GM12878 (cell line): ENCODE results near the gene AADAC. TPM values are rescaled to one million over a fixed set of nuclear protein-coding genes. Genes with fewer than 3 reads are reported as not detected.

Experiments
- ATAC-seq: fragments of 200-7000 bp; cut with Tn5 transposase; 3 replicates; pipeline ENCODE4 v1.9.1; 2020; ENCODE audit warnings: mild to moderate bottlenecking, moderate library complexity
- BruUV-seq: library from RNA; stranded (reverse); fragments of 400-500 nt; replicated peaks from 2 replicates; lab custom pipeline; 2021; lab: Mats Ljungman, UMichigan
- CTCF ChIA-PET: fragments of 300-600 bp; sonication (Branson Sonifier 250); formaldehyde crosslinking; extraction: SDS; loops from one replicate; lab custom pipeline; 2021; ENCODE audit warnings: inconsistent platforms; lab: Yijun Ruan, JAX
- POLR2A ChIA-PET: fragments of 350-600 bp; formaldehyde crosslinking; extraction: SDS; loops from one replicate; lab custom pipeline; 2021; ENCODE audit warnings: inconsistent platforms; lab: Charles Lee
- RAD21 ChIA-PET: fragments of 300-600 bp; sonication (Branson Sonifier 250); formaldehyde crosslinking; loops from one replicate; lab custom pipeline; 2023; ENCODE audit warnings: antibody characterized with exemption; ENCODE audit not compliant: unreplicated experiment; lab: Charles Lee
- SMC1A ChIA-PET: fragments of 300-600 bp; sonication (Branson Sonifier 250); formaldehyde crosslinking; loops from one replicate; lab custom pipeline; 2023; ENCODE audit not compliant: unreplicated experiment, uncharacterized antibody; lab: Charles Lee
- DNase-seq: peaks from one replicate; pipeline ENCODE4 v3.0.0-alpha.2; 2011; ENCODE audit warnings: low read depth, low spot score
- FAIRE-seq: peaks from 3 replicates; lab custom pipeline; 2011; peaks lifted over from hg19 to GRCh38; lab: Jason Lieb, UNC
- H2AFZ ChIP-seq: 2 replicates; pipeline ENCODE4 v1.6.0; 2011; ENCODE audit warnings: low read depth, low read length, control low read depth; ENCODE audit not compliant: control insufficient read depth
- H3K27ac ChIP-seq: 2 replicates; pipeline ENCODE4 v1.5.1; 2011; ENCODE audit warnings: control low read depth; ENCODE audit not compliant: control insufficient read depth, insufficient read depth
- H3K27me3 ChIP-seq, 2 experiments: replicated peaks in 1 of 2; 2 replicates each; pipeline versions ENCODE4 v1.6.0 to v1.6.1; 2011; ENCODE audit warnings: low read length in 1 of 2; ENCODE audit not compliant: control insufficient read depth in 2 of 2, insufficient read depth in 2 of 2
- H3K36me3 ChIP-seq, 2 experiments: 2 replicates each; pipeline ENCODE4 v1.5.1; 2011; ENCODE audit warnings: low read length in 1 of 2; ENCODE audit not compliant: control insufficient read depth in 2 of 2, insufficient read depth in 2 of 2
- H3K4me1 ChIP-seq: 2 replicates; pipeline ENCODE4 v1.6.1; 2011; ENCODE audit warnings: mild to moderate bottlenecking, low read length, moderate library complexity, mixed read lengths; ENCODE audit not compliant: control insufficient read depth, insufficient read depth
- H3K4me2 ChIP-seq: 2 replicates; pipeline ENCODE4 v1.6.0; 2011; ENCODE audit warnings: control low read depth; ENCODE audit not compliant: control insufficient read depth, insufficient read depth
- H3K4me3 ChIP-seq: fragments of 200-600 bp; sonication (generic); 2 replicates; pipeline ENCODE4 v1.5.1; 2016
- H3K79me2 ChIP-seq: 2 replicates; pipeline ENCODE4 v1.6.0; 2011; ENCODE audit warnings: low read length; ENCODE audit not compliant: control insufficient read depth, insufficient read depth
- H3K9ac ChIP-seq: 2 replicates; pipeline ENCODE4 v1.8.0; 2011; ENCODE audit warnings: low read length, control low read depth, mixed read lengths; ENCODE audit not compliant: control insufficient read depth, insufficient read depth
- H3K9me3 ChIP-seq: replicated peaks from 3 replicates; pipeline ENCODE4 v1.5.1; 2011; ENCODE audit warnings: mild to moderate bottlenecking, low read length; ENCODE audit not compliant: control insufficient read depth, insufficient read depth
- H4K20me1 ChIP-seq: 2 replicates; pipeline ENCODE4 v1.6.0; 2011; ENCODE audit not compliant: control insufficient read depth, insufficient read depth
- ASH2L ChIP-seq: fragments of 300-600, 200-600 bp; sonication (generic); IDR thresholded peaks from 2 replicates; pipeline ENCODE4 v1.6.1; 2017; ENCODE audit warnings: low read depth, mild to moderate bottlenecking, borderline replicate concordance
- CBX3 ChIP-seq: fragments of 200-600 bp; sonication (generic); IDR thresholded peaks from 2 replicates; pipeline ENCODE4 v1.6.1; 2016; ENCODE audit warnings: low read depth, borderline replicate concordance
- CHD2 ChIP-seq: IDR thresholded peaks from 2 replicates; pipeline ENCODE4 v1.6.1; 2011; ENCODE audit warnings: low read depth, low read length, improper control_type of control experiment, borderline replicate concordance
- CREB1 ChIP-seq: IDR thresholded peaks from 2 replicates; pipeline ENCODE4 v1.6.1; 2012; ENCODE audit warnings: low read depth, mild to moderate bottlenecking, inconsistent platforms
- FOXK2 ChIP-seq: fragments of 450-650 bp; IDR thresholded peaks from 2 replicates; pipeline ENCODE4 v1.6.1; 2017; ENCODE audit warnings: mild to moderate bottlenecking, moderate library complexity
- FOXM1 ChIP-seq: IDR thresholded peaks from 2 replicates; pipeline ENCODE4 v1.6.1; 2012; ENCODE audit warnings: low read depth, mild to moderate bottlenecking, inconsistent platforms, low read length, moderate library complexity
- IRF4 ChIP-seq: IDR thresholded peaks from 2 replicates; pipeline ENCODE4 v1.6.1; 2011; ENCODE audit warnings: low read depth, low read length
- MEF2A ChIP-seq: IDR thresholded peaks from 2 replicates; pipeline ENCODE4 v1.6.1; 2011; ENCODE audit warnings: low read depth, mild to moderate bottlenecking, low read length, moderate library complexity; ENCODE audit not compliant: insufficient read depth
- NFIC ChIP-seq: IDR thresholded peaks from 2 replicates; pipeline ENCODE4 v1.6.1; 2012; ENCODE audit warnings: low read depth, mild to moderate bottlenecking, inconsistent platforms, low read length, moderate library complexity
- NFXL1 ChIP-seq: fragments of 450-650 bp; IDR thresholded peaks from 2 replicates; pipeline ENCODE4 v1.6.1; 2017; ENCODE audit warnings: antibody characterized with exemption, mild to moderate bottlenecking, borderline replicate concordance
- POLR2AphosphoS5 ChIP-seq: IDR thresholded peaks from 2 replicates; pipeline ENCODE4 v1.6.1; 2011; ENCODE audit warnings: mild to moderate bottlenecking, low read length, inconsistent platforms
- RAD51 ChIP-seq: fragments of 450-650 bp; IDR thresholded peaks from 2 replicates; pipeline ENCODE4 v1.6.1; 2016; ENCODE audit warnings: moderate library complexity, mild to moderate bottlenecking, inconsistent platforms
- SIN3A ChIP-seq: IDR thresholded peaks from 2 replicates; pipeline ENCODE4 v1.6.1; 2012; ENCODE audit warnings: low read depth, low read length, improper control_type of control experiment
- SP1 ChIP-seq: IDR thresholded peaks from one replicate; pipeline ENCODE4 v1.6.1; 2011; ENCODE audit warnings: low read depth, low read length
- TCF3 ChIP-seq: IDR thresholded peaks from 2 replicates; pipeline ENCODE4 v1.6.1; 2012; ENCODE audit warnings: low read depth, mild to moderate bottlenecking, low read length, borderline replicate concordance; ENCODE audit not compliant: insufficient read depth
- ZNF207 ChIP-seq: fragments of 450-650 bp; IDR thresholded peaks from 2 replicates; pipeline ENCODE4 v1.6.1; 2014; ENCODE audit warnings: antibody characterized with exemption, mild to moderate bottlenecking, borderline replicate concordance
- WGBS: methylation state at CpG from one replicate; pipeline ENCODE4 v1.1.6; 2016; ENCODE audit warnings: low lambda C conversion rate; ENCODE audit not compliant: insufficient replicate concordance, insufficient coverage; ENCODE audit errors: missing lambda C conversion rate; 5-methylcytosine and 5-hydroxymethylcytosine counted together
- in situ Hi-C: fragments of 300-500 bp; cut with MboI; formaldehyde crosslinking; loops from 9 replicates; pipeline ENCODE4 v1.14.3; 2018; ENCODE audit warnings: mixed read lengths
- intact Hi-C: fragments of 100-400 bp; cut with micrococcal nuclease; formaldehyde crosslinking; loops from one replicate; pipeline ENCODE4 v1.14.2; 2022; ENCODE audit not compliant: unreplicated experiment
- polyA plus RNA-seq, 11 experiments: library from polyadenylated mRNA; depleted of rRNA in 4 of 11; unstranded in 6 of 11; stranded (reverse) in 5 of 11; fragments of >200 nt; fragmentation: Nextera tagmentation in 4 of 11; fragmentation: Illumina TruSeq in 1 of 11; extraction: Ambion mirVana in 4 of 11; extraction: Trizol in 1 of 11; gene quantifications; 1 replicate in 1 of 11; 2 replicates in 10 of 11; pipeline versions ENCODE4 v1.2.1 to v1.2.3, GENCODE V29; 2011 to 2016; ENCODE audit warnings: inconsistent platforms in 2 of 11, missing spikeins in 2 of 11, low read depth in 1 of 11
- total RNA-seq, 4 experiments: library from RNA; depleted of rRNA in 3 of 4; stranded (reverse); fragments of >200 nt in 3 of 4; fragmentation: Illumina TruSeq in 1 of 4; extraction: Trizol in 1 of 4; gene quantifications; 2 replicates each; pipeline versions ENCODE4 v1.2.1 to v1.2.3, GENCODE V29; 2013 to 2021
- TF ChIP-seq, protein P1 (sequence below): fragments of 450-650 bp; conservative IDR thresholded peaks from 2 replicates; pipeline ENCODE4 v1.6.1; 2017; ENCODE audit warnings: mild to moderate bottlenecking, moderate library complexity
- TF ChIP-seq, protein P2 (sequence below): fragments of 450-650 bp; IDR thresholded peaks from 2 replicates; pipeline ENCODE4 v1.6.1; 2017; ENCODE audit warnings: mild to moderate bottlenecking, moderate library complexity

Gene AADAC
- total and polyA plus RNA-seq, 10 of the 15 experiments (the other 5 are each of a cell fraction or from before 2014, with no cell fraction given) = 0.13 TPM; not detected in 9

DNA sequence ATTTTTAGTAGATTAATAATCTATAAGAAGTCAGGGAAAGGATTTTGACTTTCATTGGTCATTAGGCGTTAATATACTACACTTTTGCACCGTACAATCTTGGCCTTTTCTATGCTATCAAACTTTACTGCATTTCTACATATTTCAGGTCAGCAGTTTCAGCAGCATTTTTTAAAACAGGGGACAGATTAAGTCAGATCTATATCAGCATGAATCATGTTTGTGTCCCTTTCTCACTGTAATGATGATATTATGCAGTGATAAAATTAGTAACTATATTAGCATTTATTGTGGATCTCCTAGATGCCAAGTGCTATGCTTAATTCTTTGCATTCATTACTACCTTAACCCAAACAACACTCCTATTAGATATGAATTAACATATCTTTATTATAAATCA, 20.3 kb upstream of the AADAC start:
- WGBS = 13% methylated on average over 2 of the region's 2 CpGs
- Histone ChIP-seq H3K9me3 (no peaks in the 10 kb centered on the region), H3K9ac (no peak overlapping the region), H3K27ac (no peak overlapping the region)
- POLR2A ChIA-PET = interaction anchor here (1.2 kb wide), 1 partner anchor 10 kb away, joined by 4 read pairs; no protein-coding TSS in a partner anchor
- in situ Hi-C loops = no loop called here
- TF ChIP-seq CREB1 (no peak), RAD51 (no peak), POLR2AphosphoS5 (no peak), CBX3 (no peak), FOXM1 (no peak), SIN3A (no peak), NFXL1 (no peak), CHD2 (no peak), MEF2A (no peak), ZNF207 (no peak), NFIC (no peak), TCF3 (no peak), SP1 (no peak), ASH2L (no peak), IRF4 (no peak), FOXK2 (no peak)
- TF ChIP-seq, protein P1, sequence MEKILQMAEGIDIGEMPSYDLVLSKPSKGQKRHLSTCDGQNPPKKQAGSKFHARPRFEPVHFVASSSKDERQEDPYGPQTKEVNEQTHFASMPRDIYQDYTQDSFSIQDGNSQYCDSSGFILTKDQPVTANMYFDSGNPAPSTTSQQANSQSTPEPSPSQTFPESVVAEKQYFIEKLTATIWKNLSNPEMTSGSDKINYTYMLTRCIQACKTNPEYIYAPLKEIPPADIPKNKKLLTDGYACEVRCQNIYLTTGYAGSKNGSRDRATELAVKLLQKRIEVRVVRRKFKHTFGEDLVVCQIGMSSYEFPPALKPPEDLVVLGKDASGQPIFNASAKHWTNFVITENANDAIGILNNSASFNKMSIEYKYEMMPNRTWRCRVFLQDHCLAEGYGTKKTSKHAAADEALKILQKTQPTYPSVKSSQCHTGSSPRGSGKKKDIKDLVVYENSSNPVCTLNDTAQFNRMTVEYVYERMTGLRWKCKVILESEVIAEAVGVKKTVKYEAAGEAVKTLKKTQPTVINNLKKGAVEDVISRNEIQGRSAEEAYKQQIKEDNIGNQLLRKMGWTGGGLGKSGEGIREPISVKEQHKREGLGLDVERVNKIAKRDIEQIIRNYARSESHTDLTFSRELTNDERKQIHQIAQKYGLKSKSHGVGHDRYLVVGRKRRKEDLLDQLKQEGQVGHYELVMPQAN = no peak
- TF ChIP-seq, protein P2, sequence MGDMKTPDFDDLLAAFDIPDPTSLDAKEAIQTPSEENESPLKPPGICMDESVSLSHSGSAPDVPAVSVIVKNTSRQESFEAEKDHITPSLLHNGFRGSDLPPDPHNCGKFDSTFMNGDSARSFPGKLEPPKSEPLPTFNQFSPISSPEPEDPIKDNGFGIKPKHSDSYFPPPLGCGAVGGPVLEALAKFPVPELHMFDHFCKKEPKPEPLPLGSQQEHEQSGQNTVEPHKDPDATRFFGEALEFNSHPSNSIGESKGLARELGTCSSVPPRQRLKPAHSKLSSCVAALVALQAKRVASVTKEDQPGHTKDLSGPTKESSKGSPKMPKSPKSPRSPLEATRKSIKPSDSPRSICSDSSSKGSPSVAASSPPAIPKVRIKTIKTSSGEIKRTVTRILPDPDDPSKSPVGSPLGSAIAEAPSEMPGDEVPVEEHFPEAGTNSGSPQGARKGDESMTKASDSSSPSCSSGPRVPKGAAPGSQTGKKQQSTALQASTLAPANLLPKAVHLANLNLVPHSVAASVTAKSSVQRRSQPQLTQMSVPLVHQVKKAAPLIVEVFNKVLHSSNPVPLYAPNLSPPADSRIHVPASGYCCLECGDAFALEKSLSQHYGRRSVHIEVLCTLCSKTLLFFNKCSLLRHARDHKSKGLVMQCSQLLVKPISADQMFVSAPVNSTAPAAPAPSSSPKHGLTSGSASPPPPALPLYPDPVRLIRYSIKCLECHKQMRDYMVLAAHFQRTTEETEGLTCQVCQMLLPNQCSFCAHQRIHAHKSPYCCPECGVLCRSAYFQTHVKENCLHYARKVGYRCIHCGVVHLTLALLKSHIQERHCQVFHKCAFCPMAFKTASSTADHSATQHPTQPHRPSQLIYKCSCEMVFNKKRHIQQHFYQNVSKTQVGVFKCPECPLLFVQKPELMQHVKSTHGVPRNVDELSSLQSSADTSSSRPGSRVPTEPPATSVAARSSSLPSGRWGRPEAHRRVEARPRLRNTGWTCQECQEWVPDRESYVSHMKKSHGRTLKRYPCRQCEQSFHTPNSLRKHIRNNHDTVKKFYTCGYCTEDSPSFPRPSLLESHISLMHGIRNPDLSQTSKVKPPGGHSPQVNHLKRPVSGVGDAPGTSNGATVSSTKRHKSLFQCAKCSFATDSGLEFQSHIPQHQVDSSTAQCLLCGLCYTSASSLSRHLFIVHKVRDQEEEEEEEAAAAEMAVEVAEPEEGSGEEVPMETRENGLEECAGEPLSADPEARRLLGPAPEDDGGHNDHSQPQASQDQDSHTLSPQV = no peak
- TF ChIP-seq, all 136 proteins: peak for 0
- Histone ChIP-seq H4K20me1 (no peaks in the 10 kb centered on the region), H3K36me3 (no peaks in the 10 kb centered on the region), H3K79me2 (no peaks in the 10 kb centered on the region), H3K4me2 (no peak overlapping the region), H2AFZ (no peak overlapping the region), H3K27me3 (no peaks in the 10 kb centered on the region), H3K4me1 (no peaks in the 10 kb centered on the region), H3K4me3 (no peak overlapping the region)
- FAIRE-seq = no peak
- BruUV-seq = no TSS peak
- ChIA-PET CTCF (no interaction called here), RAD21 (no interaction called here), SMC1A (no interaction called here)
- intact Hi-C loops = no loop called here
- no peak for ATAC-seq
- no peak for DNase-seq
